GM19240 (cell line): Measurements from ENCODE around the gene MRGPRF.

Experiments
- DNase-seq: peaks from one replicate; pipeline ENCODE4 v3.0.0; 2011; ENCODE audit warnings: low spot score; ENCODE audit not compliant: insufficient read length

MRGPRF gene

DNA sequence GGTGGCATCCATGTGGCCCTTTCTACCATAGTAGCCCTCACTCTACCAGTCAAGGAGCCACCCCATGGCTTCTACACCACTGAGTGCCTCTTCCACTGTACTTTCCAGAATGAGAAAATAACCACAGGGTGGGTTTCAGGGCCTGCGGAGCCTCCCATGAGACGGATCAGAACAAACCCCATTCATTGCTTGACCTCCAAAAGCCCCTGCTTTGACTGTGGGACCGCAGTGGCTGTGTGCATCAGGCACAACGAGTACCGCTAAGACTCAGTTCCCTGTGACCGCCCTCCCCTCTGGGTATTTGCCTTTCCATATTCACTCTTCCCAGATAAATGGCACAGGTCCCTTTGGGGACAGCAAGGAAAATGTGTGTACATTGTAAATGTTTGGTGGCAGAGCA lies 11.5 kb upstream of the MRGPRF start:
- no peak for DNase-seq

DNA sequence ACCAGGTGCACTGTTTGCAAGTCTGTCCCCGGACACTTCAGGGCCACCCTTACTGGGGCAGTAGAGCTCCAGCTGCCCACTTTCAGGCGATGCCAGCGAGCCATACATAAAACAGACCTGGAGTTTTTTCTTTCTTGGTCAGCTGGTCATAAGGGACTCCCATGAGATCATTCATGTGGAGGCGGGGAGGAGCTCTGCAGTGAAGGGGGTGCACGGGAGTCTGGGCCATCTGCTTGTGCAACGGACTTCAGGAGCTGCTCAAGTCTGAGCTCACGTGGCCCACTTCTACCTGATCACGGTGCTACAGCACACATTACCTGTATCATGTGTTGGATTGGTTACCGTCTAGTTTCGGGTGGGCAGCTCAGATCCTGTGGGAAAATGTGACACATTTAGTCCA lies 9.2 kb upstream of the MRGPRF start:
- DNase-seq: no peak

DNA sequence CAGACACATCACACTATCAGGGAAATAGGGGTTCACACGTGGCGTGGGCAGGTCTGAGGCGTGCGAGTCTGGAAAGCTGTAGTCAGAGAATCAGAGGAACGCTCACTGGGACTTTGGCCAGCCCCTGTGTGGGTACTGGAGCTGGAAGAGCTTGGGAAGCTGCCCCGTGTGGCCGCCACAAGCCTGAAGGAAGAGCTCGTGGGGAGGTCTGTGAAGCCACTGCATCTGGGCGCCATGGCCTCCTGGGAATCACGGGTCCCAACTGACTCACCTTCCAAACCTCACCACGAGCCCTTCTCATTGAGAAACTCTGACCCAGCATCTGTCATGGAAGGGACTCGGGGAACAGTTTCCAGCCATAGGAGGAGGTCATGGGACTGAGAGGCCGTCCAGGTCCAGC lies 5.9 kb upstream of the MRGPRF start:
- DNase-seq: no peak

DNA sequence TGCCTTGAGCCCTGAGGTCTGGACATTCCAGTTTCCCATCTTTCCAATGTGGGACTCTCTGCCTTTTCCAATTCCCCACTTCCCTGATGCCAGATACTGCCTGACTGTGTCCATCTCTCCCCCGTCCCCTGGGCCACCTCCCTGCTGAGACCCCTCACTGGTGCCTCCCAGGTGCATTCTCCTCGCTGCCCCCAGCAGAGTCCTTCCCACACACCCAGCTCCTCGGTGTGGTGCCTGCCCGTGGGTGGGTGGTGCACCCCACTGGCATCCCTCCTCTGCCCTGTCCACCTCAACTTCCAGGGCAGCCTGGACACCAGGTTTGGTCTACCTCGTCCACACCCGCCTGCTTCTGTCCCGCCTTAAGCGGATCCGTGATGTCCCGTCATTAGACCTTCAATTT lies 4.9 kb upstream of the MRGPRF start:
- DNase-seq: no peak

DNA sequence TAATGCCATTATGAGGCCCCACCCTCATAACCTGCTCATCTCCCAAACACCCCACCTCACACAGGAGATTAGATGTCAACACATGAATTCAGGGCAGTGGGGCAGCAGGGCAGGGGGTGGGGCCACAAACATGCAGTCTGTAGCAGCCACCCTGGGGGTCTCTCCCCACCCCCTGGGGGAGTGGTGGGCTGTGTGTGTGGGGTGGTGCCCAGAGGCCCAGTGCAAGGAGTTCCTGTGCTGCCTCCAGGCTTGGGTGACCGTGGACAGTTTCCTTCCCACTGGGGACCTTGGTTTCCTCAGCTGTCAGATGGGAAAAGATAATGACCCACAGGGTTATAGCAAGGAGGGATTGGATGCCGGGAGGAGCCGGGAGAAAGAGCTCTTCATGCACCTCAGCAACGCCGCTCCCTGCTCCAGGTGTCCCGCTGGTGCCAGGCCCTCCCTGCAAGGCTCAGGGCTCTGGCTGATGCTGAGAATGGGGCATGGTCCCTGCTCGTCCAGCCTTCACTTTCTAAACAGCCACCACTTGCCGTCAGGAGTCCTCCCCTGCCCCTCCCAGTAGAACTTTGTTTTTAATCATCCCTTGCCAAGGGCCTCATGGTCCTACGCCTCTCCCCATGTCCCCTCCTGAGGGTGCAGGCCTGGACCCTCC lies 2.0 kb upstream of the MRGPRF start:
- DNase-seq: no peak

DNA sequence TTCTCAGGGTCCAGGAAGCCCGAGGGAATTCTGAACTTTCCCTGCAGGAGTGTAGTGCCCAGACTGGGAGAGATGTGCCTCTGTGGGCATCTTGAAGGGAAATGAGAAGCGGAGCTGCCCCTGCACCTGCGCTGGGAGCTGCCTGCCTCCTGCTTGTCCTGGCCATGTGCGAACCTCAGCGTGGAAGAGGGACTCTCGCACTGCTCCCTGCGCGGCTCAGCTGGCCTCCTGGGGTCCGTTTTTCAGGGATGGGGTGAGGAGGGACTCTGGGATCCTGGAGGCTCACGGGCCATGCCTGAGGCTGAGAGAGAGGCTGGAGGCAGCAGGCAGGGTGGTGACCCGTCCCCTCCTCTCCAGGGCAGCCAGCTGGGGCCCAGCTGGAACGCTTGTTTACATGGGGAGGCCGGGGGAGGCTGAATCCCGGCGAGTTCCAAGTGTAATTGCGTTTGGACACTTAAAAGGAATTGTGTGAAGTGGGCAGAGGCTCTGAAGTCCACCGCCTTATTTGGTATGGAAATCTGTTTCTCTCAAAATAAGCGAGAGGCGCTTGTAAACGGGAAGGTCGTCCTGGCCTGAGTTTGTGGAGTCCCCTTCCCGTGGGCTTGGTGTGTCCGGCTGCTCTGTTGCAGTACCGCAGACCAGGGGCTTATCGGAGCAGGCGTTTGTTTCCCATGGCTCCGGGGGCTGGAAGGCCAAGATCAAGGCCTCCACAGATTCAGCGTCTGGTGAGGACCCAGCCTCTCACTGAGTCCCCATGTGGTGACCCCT lies 1.2 kb upstream of the MRGPRF start:
- DNase-seq: no peak

DNA sequence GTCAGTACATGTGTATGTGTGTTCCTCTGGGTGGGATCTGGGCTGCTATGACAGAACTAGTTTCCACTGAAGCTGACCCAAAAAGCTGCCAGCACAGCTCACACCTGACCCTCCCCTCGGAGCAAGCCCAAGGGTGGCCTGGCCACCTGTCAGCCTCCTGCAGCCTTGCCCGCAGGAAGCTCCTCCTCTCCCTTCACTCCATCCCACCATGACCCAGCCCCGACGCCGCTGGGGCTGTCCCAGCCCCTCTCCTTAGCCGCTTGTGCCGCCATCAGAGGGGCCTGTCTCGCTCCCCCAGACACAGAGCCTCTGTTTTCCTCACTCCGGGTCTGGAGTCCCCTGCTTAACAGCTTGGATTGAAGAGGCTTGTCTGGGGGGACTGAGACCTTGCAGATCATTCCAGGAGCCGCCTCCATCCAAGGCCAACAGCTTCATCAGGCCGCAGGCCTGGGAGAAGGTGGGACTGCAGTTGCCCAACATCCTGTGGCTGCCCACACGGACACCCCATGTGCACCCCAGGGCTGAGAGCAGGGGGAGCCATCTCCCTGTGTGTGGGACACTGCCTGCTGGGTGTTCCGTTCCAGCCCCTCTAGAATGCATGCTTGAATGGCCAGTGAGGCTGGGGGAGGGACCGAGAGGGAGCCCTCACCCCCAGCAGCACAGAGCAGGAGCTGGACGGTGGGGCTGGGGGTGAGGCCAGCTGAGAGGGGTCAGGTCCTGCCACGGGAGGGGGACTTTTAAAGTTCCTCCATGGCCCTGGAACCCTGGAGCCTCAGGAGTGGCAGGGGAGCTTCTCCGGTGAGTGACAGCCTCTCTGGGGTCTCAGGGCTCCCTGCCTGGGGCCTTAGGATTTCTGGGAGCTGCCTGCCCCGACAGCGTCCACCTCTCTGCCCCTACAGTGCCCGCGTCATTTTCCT lies 696 bp downstream of the MRGPRF start:
- DNase-seq: no peak

DNA sequence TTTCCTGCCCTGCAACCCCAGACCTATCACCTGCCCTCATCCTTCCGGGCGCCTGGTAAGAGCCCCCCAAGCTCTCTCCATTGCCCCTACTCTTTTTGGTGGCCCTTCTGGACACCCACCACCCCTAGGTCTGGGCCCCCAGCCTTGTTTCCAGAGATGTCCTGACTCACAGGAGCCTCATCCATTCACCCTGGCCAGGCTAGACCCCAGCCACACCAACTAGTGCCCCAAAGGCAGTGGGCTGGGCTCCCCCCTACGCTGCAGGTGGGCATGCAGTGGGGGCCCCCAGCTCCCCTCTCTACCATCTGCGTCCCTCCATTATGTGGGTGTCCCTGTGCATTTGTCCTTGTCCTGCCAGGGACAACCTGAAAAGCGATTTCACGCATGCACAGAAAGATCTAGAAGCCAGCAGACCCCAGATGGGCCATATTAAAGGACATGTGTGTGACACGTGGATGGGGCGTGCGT lies 1.4 kb downstream of the MRGPRF start:
- DNase-seq: no peak

DNA sequence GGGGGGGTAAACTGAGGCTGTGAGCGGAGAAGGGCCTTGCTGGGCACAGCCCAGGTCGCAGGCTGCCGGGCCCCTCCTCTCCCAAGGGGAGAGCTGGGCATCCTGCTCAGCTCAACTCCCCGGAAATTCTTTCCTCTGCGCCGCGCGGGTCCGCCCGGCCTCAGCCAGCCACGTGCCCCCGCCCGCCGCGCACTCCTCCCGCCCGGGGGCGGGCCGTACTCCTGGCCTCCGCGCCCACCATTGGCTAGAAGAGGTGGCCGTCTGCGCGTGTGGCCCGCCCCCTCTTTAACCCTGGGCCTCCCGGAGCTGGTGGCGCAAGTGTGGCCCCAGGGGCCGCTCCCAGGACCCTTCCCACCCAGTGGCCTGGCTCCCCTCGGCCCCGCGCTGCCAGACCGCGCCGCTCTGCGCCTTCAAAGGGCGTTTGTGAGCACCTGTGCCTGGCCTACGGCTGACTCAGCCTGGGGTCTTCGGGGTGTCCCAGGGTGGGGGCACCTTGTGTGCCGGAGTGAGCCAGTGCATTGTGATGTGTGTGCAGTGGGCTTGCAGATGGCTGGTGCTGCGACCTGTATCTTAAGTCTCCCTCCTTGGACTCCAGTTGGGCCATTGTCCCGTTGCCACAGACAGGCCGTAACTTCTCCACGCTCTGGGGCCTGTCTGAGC lies 2.0 kb downstream of the MRGPRF start:
- no peak for DNase-seq

DNA sequence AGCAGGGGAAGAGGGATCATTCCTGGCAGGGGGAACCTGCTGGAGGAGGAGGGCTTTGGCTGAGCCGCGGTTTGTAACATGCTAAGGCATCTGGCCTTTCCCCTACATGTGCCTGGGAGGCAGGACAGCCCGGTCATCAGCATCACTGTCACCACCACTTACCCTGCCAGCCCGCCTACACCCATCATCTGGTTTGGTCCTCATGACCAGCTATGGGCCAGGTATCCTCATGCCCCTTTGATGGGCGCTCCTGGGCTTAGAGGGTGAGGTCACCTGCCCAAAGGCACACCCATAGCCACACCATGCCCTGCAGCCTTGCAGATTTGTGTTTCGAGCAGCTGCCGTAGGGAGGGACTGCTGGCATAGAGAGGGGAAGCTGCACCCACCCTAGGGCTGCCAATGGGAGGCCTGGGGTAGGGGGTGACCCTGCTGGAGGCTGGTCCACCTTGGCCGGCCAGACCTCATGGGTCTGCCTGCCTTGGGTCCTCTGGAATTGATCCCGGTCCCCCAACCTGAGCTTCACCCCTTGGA lies 2.6 kb downstream of the MRGPRF start:
- DNase-seq: no peak

DNA sequence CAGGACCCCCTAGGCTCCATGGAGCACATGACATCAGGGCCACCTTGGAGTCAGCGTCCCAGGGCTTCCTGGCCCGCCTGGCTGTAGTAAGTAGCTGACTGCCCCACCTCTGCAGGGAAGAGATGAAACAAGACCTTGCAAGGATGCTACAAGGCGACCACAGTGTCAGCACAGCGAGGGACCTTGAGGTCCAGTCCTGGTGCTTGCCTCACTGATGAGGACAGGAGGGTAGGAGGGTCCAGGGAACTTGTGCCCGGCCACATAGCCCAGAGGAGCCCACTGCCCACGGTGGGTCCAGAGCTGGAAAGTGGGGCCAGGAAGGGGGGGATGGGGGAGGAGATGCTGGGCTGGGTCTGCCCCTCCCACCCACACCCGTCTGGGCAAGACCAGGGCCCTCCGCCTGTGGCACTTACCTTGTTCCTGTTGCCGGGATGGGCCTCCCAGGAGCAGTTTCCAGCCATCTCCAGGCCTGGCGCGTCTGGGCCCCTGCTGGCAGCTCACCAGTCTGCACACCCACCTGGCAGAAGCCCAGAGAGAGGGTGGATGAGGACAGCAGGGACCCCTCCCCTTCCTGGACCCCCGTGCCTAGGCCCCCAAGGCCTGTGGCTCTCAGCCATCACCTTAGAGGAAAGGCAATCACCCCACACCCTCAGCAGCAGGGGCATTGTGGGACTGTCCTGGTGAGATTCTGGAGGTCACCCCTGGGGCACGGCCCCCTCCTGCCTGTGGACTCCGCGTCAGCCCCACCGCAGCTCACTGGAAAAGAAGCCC lies 3.4 kb downstream of the MRGPRF start:
- DNase-seq: no peak

DNA sequence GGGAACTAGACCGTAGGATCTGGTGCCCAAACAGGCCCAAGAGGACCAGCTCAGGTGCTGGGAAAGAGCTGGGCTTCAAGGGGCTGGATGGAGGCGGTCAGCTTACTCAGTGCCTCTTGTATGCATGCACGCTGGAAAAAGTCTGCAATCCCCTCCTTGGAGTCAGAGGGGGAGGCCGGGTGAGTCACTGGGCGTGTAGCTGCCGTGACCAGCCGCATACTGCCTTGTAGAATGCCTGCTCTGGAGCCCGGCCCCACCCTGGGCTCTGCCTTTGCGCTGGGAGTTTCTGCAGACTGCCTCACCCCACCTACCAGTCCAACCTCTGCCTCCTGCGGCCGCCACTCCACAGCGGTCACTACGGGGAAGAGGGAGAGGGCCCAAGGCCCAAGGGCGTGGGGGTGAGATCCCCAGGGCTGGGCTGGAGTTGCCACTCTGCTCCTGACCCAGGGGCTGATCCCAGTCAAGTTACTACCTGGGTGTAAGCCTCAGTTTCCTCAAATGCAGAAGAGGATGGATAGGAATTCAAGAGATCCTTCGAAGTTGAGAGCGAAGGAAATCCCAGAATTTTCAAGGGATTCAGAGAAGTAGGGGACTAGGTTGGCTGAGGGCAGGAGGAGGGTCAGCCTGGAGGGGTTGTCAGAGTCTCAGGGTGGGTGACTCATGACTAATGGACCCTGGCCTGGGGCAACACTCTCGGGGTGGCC lies 4.2 kb downstream of the MRGPRF start:
- DNase-seq: no peak

DNA sequence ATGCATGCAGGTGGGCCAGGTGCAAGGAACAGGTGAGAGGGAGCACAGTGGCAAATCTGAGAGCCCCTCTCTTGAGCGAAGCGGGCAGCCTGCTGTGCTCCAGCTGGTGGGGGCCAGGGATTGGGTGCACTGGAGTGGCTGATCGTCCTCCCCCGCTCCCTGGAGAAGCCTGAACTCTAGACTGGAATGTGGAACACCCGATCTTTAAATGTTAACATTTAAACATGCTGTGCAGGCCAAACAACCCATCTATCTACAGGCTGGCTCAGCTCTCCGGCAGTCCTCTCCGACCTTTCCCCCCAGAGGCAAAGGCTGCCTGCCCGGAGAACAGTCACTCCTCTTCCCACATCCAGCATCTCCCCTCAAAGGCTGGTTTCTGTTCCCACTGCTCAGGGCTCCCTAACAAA lies 5.1 kb downstream of the MRGPRF start:
- no peak for DNase-seq

DNA sequence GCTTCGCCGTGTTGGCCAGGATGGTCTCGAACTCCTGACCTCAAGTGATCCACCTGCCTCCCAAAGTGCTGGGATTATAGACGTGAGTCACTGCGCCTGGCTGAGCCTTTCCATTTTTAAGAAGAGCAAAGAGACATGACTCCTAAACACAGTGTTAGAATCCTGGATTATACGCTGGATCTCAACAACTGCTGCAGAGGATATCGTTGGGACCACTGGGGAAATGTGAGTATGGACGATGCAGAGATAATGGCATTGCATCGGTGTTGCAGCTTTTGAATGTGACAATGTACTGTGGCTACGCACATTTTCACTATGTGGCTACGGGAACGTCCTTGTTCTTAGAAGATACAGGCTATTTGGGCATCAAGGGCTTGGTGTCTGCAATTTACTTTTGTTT lies 6.2 kb downstream of the MRGPRF start:
- no peak for DNase-seq

DNA sequence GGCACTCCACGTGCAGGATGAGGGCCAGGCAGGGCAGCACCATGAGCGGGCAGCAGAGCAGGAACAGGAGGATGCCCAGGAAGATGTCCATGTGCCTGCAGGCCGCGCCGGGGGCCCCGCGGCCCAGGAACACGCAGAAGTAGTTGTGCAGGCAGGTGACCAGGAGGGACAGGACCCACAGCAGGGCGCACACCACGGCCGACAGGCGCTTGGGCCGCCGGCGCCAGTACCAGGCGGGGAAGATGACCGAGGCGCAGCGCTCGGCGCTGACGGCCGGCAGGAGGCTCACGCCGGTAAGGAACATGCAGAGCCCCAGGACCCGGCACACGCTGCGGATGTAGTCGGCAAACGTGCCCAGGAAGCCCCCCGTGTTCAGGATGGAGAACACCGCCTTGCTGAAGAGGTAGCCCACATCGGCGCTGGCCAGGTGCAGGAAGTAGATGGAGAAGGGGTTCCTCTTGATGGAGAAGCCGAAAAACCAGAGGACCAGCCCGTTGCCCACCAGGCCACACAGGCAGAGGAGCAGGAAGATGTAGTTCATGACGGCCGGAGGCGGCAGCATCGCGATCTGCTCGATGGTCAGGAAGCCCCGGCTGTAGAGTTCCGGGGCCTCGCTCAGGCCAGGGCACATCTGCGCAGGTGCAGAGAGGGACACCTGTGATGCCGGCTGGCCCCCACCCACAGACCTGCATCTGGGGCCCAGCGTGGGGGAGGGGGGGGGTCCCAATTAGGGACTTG lies 7.2 kb downstream of the MRGPRF start:
- no peak for DNase-seq

DNA sequence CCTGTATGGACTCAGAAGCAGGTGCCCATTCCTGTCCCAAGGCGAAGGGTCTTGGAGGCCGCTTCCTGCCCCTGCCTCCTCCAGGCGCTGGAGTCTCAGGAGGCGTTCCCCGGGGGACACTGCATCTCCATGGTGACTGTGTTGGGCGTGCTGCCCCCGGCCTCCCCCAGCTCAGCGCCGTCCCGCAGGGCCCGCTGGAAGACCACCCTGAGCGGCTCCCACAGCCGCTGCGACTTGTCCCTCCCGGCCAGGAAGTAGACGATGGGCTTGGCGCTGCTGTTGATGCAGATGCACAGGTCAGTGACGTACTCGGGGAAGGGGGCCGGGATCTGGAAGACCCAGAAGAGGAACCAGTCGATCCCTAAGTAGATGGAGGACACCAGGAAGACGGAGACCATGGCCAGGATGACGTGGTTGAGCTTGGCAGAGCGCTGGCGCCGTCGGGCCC lies 7.8 kb downstream of the MRGPRF start:
- no peak for DNase-seq

DNA sequence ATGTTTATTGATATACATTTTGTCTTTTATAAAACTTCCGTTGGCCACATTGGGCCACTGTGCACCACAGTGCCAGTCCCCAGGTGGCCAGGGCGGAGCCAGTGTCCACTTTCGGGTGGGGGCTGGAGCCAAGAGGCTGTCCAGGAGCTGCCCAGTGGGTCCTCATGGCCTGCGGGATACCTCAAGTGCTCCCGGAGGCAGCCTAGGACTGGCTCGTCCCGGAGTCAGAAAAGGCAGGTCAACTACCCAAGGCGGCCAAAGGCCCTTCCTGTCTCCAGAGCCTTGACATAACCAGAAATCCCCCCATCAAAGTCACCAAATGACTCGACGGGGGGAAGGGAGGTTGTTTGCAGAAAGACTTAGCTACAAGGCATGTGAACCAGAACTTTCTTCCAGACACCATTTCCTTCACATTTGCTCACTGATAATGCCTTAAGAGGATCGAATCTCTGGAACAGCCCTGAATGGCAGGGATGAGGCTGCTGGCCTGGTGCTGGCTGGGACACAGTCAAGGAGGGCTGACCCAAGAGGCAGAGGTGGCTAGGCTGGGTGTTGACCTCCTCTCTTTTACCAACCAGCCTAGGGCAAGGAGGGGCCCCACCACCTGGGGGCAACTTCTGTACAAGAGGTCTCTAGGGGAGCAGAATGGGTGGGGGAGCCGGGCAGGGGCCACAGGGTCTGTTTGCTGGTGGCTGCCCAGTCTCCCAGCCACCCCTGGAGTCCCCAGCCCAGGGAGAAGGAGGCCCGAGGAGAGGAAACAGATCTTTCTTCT lies 8.4 kb downstream of the MRGPRF start:
- no peak for DNase-seq

DNA sequence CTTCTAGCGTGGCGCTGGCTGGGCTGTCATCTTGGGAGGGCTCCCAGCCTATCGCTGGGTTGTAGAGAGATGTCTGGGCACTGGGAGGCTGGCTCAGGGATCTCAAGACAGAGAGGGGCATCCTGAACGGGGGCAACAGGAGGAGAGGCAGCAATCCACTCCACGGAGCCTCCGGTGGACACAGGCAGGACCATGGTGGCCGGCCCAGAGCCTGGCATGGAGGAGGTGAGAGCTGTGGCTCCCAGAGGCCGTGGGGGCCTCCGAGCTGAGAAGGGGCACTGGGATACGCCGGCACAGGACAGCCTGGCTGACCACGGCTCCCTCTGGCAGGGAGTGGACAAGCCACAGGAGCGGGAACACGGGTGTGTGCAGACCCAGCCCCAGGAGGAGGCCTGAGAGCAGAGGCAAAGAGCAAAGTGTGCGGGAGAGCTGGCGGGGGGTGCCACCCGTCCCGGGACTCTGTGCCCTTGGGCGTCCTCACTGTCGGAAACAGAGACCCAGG lies 9.1 kb downstream of the MRGPRF start:
- no peak for DNase-seq
